ENCODE data around the gene LIPC.

- TF ChIP-seq CTCF (conservative IDR thresholded peaks at IDR 0.05; ENCODE audit: low read depth in 2 of 2), result no peak
- TF ChIP-seq POLR2AphosphoS5 (IDR thresholded peaks at IDR 0.05; ENCODE audit: low read depth), result no peak
- TF ChIP-seq EZH2phosphoT487 (IDR thresholded peaks at IDR 0.05; ENCODE audit: unreplicated experiment), result no peak
- TF ChIP-seq ZNF331 (CRISPR knock-in tag; IDR thresholded peaks at IDR 0.05; ENCODE audit: low read depth), result no peak
- TF ChIP-seq REST (IDR thresholded peaks at IDR 0.05; ENCODE audit: unreplicated experiment), result no peak
- TF ChIP-seq EZH2 (IDR thresholded peaks at IDR 0.05; ENCODE audit: low read depth, unreplicated experiment), result no peak
Observed at GRCh38 chr15:58438111-58438510, 6.3 kb downstream of the LIPC start.
